ENCODE results near the gene RAP1GDS1.

DNA sequence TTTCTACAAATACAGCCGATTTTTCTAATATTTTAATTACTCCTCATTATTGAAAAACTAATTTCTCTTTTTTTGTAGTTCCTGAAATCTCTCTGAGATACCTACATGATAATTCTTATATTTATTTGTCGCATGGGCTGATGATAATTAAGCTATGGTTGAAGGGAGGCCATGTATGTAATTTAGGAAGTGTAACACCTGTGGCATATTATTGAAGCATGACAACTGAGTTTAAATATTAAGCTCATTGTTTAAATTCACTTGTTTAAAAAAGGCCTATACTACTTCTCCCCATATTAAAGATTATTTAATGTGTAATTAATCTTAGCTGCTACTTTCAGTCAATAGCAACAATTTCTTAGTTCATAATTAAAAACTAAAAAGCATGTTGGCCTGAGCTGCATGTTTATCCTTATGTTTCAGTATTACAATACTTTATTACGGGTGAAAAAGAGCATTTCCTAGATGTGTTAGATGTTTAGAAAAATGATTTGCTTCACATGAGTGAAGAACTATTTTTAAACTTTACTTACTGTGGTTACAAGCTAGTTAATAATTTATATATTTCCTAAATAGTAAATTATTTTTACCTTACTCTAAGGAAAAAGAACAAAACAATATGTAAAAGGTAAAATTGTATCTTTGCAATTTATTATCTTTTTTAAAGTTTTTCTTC, 122.4 kb downstream of the RAP1GDS1 start:
- TF ChIP-seq, protein P1, sequence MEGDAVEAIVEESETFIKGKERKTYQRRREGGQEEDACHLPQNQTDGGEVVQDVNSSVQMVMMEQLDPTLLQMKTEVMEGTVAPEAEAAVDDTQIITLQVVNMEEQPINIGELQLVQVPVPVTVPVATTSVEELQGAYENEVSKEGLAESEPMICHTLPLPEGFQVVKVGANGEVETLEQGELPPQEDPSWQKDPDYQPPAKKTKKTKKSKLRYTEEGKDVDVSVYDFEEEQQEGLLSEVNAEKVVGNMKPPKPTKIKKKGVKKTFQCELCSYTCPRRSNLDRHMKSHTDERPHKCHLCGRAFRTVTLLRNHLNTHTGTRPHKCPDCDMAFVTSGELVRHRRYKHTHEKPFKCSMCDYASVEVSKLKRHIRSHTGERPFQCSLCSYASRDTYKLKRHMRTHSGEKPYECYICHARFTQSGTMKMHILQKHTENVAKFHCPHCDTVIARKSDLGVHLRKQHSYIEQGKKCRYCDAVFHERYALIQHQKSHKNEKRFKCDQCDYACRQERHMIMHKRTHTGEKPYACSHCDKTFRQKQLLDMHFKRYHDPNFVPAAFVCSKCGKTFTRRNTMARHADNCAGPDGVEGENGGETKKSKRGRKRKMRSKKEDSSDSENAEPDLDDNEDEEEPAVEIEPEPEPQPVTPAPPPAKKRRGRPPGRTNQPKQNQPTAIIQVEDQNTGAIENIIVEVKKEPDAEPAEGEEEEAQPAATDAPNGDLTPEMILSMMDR (conservative IDR thresholded peaks at IDR 0.05) = no peak
- no peak for TF ChIP-seq ZFX (IDR thresholded peaks at IDR 0.05)
